ENCODE results near the gene ZNF609.

GRCh38 chr15:64635499-64636495 lies 175.4 kb downstream of the ZNF609 start:
- TF ChIP-seq POLR2A (IDR thresholded peaks at IDR 0.05) (no peak), CTCF (IDR thresholded peaks at IDR 0.05) (no peak)

All from lower leg skin (tissue), 3 donors.